Choroid plexus epithelial cell (primary cell): ENCODE data around the gene LRP2.

Experiments
- DNase-seq: peaks from one replicate; pipeline ENCODE4 v3.0.0-alpha.2; 2010; ENCODE audit warnings: low read depth
- H3K4me3 ChIP-seq: 2 replicates; pipeline ENCODE4 v1.5.1; 2011; ENCODE audit warnings: low read depth, mild to moderate bottlenecking, control low read depth, low read length, moderate library complexity
- CTCF ChIP-seq: conservative IDR thresholded peaks from 2 replicates; pipeline ENCODE4 v1.5.1; 2011; ENCODE audit warnings: low read depth, mild to moderate bottlenecking, control low read depth, inconsistent platforms, low read length, moderate library complexity

The LRP2 gene

GRCh38 chr2:169200756-169201155, 161.6 kb downstream of the LRP2 start:
- no peak for DNase-seq
- no peak for TF ChIP-seq CTCF
- H3K4me3 ChIP-seq = no peak overlapping the region

GRCh38 chr2:169193618-169194017, 168.7 kb downstream of the LRP2 start:
- no peak overlapping the region for H3K4me3 ChIP-seq
- TF ChIP-seq CTCF = no peak
- no peak for DNase-seq

GRCh38 chr2:169190197-169190775, 172.0 kb downstream of the LRP2 start:
- TF ChIP-seq CTCF = no peak
- no peak for DNase-seq
- H3K4me3 ChIP-seq = no peak overlapping the region

GRCh38 chr2:169189132-169189531, 173.2 kb downstream of the LRP2 start:
- no peak overlapping the region for H3K4me3 ChIP-seq
- no peak for DNase-seq
- no peak for TF ChIP-seq CTCF

- H3K4me3 ChIP-seq = no peak overlapping the region
- DNase-seq = no peak
- TF ChIP-seq CTCF = no peak
Measured at GRCh38 chr2:169185711-169186110, 176.6 kb downstream of the LRP2 start.

GRCh38 chr2:169184074-169184473, 178.3 kb downstream of the LRP2 start:
- no peak overlapping the region for H3K4me3 ChIP-seq
- no peak for TF ChIP-seq CTCF
- DNase-seq = no peak

- no peak for DNase-seq
- no peak for TF ChIP-seq CTCF
- no peak overlapping the region for H3K4me3 ChIP-seq
Measured at GRCh38 chr2:169182573-169182972, 179.8 kb downstream of the LRP2 start.
